Nephron (organoid): Measurements from ENCODE around the gene COMMD8.

Source experiments
- H3K27ac Mint-ChIP-seq, 3 experiments: 2 replicates each; pipeline ENCODE4 v1.8.0; 2020; ENCODE audit warnings: mixed read lengths in 3 of 3, mild to moderate bottlenecking in 2 of 3, moderate library complexity in 1 of 3
- H3K27me3 Mint-ChIP-seq: 2 replicates; pipeline ENCODE4 v1.8.0; 2021; ENCODE audit warnings: low read depth, mild to moderate bottlenecking, moderate library complexity, mixed read lengths
- H3K36me3 Mint-ChIP-seq: 2 replicates; pipeline ENCODE4 v1.8.0; 2020; ENCODE audit warnings: low read depth, mixed read lengths
- H3K4me1 Mint-ChIP-seq: 2 replicates; pipeline ENCODE4 v1.8.0; 2020; ENCODE audit warnings: mixed read lengths
- H3K4me3 Mint-ChIP-seq, 3 experiments: 2 replicates each; pipeline ENCODE4 v1.8.0; 2020; ENCODE audit warnings: mild to moderate bottlenecking in 3 of 3, mixed read lengths in 3 of 3, moderate library complexity in 2 of 3
- H3K9me3 Mint-ChIP-seq: 2 replicates; pipeline ENCODE4 v1.8.0; 2020; ENCODE audit warnings: mixed read lengths
- TF ChIP-seq, protein P1 (sequence below), 3 experiments: fragments of 200-600 bp; sonication (generic); IDR thresholded peaks; one replicate each; pipeline ENCODE4 v1.5.0; 2021; ENCODE audit warnings: antibody characterized with exemption in 3 of 3; ENCODE audit not compliant: unreplicated experiment in 3 of 3

Gene COMMD8

DNA sequence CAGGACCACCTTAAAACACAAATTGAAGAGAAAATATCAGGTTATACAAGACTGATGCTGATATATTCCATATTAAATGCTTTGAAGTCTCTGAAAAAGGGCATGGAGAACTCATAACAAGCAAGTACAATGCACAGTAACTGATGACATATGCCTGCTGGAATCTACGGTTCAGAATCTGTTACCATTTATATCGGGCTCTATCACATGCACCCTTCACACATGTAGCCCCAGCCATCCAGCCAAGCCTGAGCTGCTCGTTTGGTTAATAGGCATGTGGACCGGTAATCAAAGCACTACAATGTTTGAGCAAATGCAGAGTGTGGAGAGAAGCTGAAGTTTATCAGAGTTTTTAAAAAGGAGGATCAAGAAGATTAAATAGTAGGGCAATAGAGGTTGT lies 11.8 kb downstream of the COMMD8 start:
- Mint-ChIP-seq H3K4me1 (no peaks in the 10 kb centered on the region), H3K27me3 (no peaks in the 10 kb centered on the region), H3K36me3 (peaks cover 45% of the 10 kb centered on the region), H3K27ac (no peak overlapping the region), H3K4me3 (no peak overlapping the region), H3K9me3 (no peaks in the 10 kb centered on the region)
- TF ChIP-seq, protein P1, sequence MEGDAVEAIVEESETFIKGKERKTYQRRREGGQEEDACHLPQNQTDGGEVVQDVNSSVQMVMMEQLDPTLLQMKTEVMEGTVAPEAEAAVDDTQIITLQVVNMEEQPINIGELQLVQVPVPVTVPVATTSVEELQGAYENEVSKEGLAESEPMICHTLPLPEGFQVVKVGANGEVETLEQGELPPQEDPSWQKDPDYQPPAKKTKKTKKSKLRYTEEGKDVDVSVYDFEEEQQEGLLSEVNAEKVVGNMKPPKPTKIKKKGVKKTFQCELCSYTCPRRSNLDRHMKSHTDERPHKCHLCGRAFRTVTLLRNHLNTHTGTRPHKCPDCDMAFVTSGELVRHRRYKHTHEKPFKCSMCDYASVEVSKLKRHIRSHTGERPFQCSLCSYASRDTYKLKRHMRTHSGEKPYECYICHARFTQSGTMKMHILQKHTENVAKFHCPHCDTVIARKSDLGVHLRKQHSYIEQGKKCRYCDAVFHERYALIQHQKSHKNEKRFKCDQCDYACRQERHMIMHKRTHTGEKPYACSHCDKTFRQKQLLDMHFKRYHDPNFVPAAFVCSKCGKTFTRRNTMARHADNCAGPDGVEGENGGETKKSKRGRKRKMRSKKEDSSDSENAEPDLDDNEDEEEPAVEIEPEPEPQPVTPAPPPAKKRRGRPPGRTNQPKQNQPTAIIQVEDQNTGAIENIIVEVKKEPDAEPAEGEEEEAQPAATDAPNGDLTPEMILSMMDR (IDR thresholded peaks at IDR 0.05; ENCODE audit: unreplicated experiment in 3 of 3), result no peak

DNA sequence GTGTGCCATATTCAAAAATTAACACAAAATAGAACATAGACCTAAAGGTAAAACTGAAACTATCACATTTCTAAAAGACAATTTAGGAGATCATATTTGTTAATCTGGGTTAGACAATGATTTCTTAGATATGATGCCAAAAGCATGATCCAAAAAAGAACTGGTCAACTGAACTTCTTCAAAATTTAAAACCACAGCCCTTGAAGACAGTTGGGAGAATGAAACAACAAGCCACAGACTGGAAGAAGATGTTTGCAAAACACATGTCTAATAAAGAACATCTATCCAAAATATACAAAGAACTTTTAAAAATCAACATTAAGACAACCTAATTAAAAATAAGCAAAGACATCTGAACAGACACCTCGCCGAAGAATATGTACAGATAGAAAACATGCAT lies 19.5 kb downstream of the COMMD8 start:
- Mint-ChIP-seq H3K27me3 (no peaks in the 10 kb centered on the region), H3K36me3 (peaks cover 10% of the 10 kb centered on the region), H3K9me3 (no peaks in the 10 kb centered on the region), H3K27ac (no peak overlapping the region), H3K4me3 (no peak overlapping the region), H3K4me1 (no peaks in the 10 kb centered on the region)
- TF ChIP-seq, protein P1 (IDR thresholded peaks at IDR 0.05; ENCODE audit: unreplicated experiment in 3 of 3), result no peak

DNA sequence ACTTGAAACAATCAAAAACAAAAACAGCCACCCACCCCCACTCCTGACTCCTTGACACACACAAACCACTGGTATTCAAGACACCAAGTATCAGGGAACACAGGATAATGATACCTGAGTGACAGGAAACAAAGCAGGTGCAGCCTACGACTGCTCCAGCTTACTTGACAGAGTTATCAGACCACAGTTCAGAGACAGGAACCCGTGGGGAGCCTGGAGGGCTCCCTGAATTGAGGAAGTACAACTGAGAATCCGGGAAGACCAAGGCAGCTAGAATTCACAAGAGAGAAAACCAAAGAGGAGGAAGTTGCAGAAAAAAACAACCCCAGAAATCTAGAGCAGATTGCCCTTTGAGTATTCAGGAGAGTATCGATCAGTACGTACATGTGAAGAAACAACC lies 20.5 kb downstream of the COMMD8 start:
- peaks cover 4% of the 10 kb centered on the region for H3K36me3 Mint-ChIP-seq
- TF ChIP-seq, protein P1 (IDR thresholded peaks at IDR 0.05; ENCODE audit: unreplicated experiment in 3 of 3), result no peak
- H3K4me1 Mint-ChIP-seq, result no peaks in the 10 kb centered on the region
- H3K27me3 Mint-ChIP-seq, result no peaks in the 10 kb centered on the region
- H3K27ac Mint-ChIP-seq, result no peak overlapping the region
- no peaks in the 10 kb centered on the region for H3K9me3 Mint-ChIP-seq
- no peak overlapping the region for H3K4me3 Mint-ChIP-seq

DNA sequence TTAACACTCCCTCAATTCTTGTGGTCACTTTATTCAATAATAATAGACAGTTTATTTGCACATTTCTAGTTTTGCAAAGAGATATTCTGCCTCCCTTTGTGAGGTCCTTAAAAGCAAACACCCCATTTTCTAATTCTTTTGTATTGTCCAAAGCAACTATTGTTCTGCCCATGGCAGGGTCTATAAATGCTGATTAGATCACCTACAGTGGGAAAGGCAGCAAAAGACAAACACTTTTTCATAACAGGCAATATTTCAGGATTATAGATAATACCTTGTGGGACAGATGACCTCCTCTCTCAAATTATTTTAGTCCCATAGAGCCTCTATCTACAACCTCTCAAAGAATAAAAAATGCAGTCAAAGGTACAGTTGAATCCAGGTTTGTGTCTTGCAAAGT lies 28.6 kb downstream of the COMMD8 start:
- Mint-ChIP-seq H3K9me3 (no peaks in the 10 kb centered on the region), H3K36me3 (no peaks in the 10 kb centered on the region), H3K4me1 (no peaks in the 10 kb centered on the region), H3K27me3 (no peaks in the 10 kb centered on the region), H3K4me3 (no peak overlapping the region), H3K27ac (no peak overlapping the region)
- TF ChIP-seq, protein P1 (IDR thresholded peaks at IDR 0.05; ENCODE audit: unreplicated experiment in 3 of 3), result no peak

DNA sequence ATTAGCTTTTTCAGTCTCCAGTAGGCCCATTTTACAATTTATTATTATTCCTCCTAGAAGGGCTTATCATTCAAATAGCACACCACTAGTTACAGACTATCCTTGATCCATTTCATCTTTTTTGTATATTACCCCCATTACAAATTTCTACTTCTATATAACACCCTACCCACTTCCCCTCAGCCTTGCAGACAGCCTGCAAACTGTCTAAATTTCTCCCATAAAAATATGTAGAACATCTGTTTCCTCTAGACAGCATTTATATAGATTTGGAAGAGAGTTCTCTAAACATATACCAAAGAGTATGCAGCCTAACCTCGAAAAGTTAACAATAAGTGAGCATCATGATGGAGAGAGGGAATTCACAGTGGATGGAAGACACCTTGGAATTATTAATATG lies 30.8 kb downstream of the COMMD8 start:
- H3K27ac Mint-ChIP-seq, result no peak overlapping the region

DNA sequence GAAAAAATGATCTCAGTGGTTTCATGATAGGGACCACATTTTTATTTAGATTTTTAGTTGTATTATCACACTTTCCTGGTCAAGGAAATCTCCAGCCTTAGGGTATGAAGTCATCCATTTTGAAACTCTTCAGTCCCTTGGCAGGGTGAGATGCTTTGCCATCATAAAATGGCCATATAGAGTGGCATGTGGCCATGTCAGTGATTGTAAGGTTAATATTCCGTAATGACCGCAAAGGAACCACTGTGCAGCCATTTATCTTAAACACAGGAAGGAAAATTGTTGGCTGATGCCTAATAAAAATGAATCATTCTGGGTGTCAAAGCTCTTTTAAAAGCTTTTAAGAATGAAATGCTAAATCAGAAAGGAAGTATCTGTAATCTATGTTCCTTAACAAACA lies 35.6 kb downstream of the COMMD8 start:
- Mint-ChIP-seq H3K27ac (no peak overlapping the region), H3K27me3 (no peaks in the 10 kb centered on the region), H3K4me3 (no peak overlapping the region), H3K4me1 (no peaks in the 10 kb centered on the region), H3K9me3 (no peaks in the 10 kb centered on the region), H3K36me3 (no peaks in the 10 kb centered on the region)
- TF ChIP-seq, protein P1 (IDR thresholded peaks at IDR 0.05; ENCODE audit: unreplicated experiment in 3 of 3), result no peak

More for the DNA sequence above, 30.8 kb downstream of the COMMD8 start:
- Mint-ChIP-seq H3K36me3 (no peaks in the 10 kb centered on the region), H3K9me3 (no peaks in the 10 kb centered on the region), H3K4me3 (no peak overlapping the region), H3K27me3 (no peaks in the 10 kb centered on the region), H3K4me1 (no peaks in the 10 kb centered on the region)
- TF ChIP-seq, protein P1 (IDR thresholded peaks at IDR 0.05; ENCODE audit: unreplicated experiment in 3 of 3), result no peak
